ENCODE measurements around the gene CMKLR1.

The CMKLR1 gene

DNA sequence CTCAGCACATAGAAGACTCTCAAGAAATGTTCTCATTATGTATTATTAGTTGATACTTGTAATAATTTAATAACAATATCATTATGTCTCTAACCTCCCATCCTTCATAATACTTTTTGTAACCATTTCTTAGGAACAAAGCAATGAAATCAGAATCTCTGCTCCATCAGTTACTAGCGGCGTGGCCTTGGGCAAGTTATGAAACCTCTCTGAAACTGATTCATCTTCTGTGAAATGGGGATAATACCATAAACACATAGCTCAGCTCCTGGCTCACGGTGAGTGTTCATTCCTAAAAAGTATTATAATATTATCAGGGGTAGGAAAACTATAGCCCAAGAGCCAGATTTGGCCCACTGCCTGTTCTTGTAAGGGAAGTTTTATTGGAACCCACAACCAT lies 11.4 kb upstream of the CMKLR1 start:
- H4K20me1 ChIP-seq, result peaks cover 28% of the 10 kb centered on the region; the same call in 1 of the 2 replicates
- no peak overlapping the region for H3K4me3 ChIP-seq
- no peak overlapping the region for H3K9ac ChIP-seq
- no peak overlapping the region for H3K27ac ChIP-seq
- peaks cover 14% of the 10 kb centered on the region for H3K27me3 ChIP-seq
- H3K4me2 ChIP-seq, result no peak overlapping the region
- H3K36me3 ChIP-seq, result no peaks in the 10 kb centered on the region
- no peak for TF ChIP-seq Cebpa-rat (IDR thresholded peaks at IDR 0.05)
- no peaks in the 10 kb centered on the region for H3K4me1 ChIP-seq
- H3K9me3 ChIP-seq, result no peaks in the 10 kb centered on the region

DNA sequence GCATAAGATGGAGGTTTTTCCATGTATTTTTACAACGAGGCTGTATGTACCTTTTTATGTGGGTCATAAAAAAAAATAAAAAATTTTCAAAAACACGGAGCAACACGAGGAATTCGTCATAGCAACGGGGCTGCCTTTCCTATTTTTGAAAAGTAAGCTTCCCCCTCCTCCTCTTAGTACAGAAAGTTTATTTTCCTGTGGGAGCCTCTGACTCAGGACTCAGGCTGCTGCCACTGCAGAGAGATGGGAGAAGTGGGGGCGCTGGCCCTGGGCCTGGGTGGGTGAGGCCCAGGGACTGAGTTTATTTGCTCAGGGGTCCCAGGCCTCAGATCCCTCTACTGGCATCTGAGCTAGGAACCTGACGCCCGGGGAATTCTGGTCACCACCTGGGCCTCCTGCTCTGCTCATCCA lies 10.2 kb upstream of the CMKLR1 start:
- H3K4me3 ChIP-seq, result no peak overlapping the region
- no peaks in the 10 kb centered on the region for H3K9me3 ChIP-seq
- no peaks in the 10 kb centered on the region for H3K4me1 ChIP-seq
- peaks cover 8% of the 10 kb centered on the region; the same call in 1 of the 2 replicates for H3K27me3 ChIP-seq
- no peaks in the 10 kb centered on the region for H3K36me3 ChIP-seq
- no peak overlapping the region for H3K27ac ChIP-seq
- no peak overlapping the region for H3K4me2 ChIP-seq
- peaks cover 28% of the 10 kb centered on the region; the same call in 1 of the 2 replicates for H4K20me1 ChIP-seq
- no peak overlapping the region for H3K9ac ChIP-seq
- TF ChIP-seq Cebpa-rat (IDR thresholded peaks at IDR 0.05), result no peak

DNA sequence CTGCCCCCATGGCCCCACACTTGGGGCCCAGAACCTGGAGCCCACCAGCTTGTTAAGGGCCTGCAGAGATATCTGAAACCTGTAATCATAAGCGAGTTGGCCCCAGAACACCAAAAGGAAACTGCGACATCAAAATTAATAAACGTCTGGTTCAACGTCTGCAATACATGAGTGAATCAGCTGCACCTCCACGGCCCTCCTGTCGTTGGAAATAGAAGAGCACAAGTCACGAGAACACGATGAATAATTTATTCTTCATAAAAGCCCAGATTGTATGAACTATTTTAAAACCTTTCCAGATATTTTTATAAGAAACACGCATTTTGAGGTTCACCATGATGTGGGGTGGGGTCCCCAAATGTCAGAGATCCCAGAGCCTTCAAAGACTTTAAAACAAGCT lies 9.7 kb upstream of the CMKLR1 start:
- H3K36me3 ChIP-seq, result no peaks in the 10 kb centered on the region
- no peak for TF ChIP-seq Cebpa-rat (IDR thresholded peaks at IDR 0.05)
- H3K4me1 ChIP-seq, result no peaks in the 10 kb centered on the region
- H3K27ac ChIP-seq, result no peak overlapping the region
- H3K9ac ChIP-seq, result no peak overlapping the region
- H3K4me3 ChIP-seq, result no peak overlapping the region
- H3K27me3 ChIP-seq, result peaks cover 10% of the 10 kb centered on the region; the same call in 1 of the 2 replicates
- H3K9me3 ChIP-seq, result no peaks in the 10 kb centered on the region
- H4K20me1 ChIP-seq, result peaks cover 28% of the 10 kb centered on the region; the same call in 1 of the 2 replicates
- H3K4me2 ChIP-seq, result no peak overlapping the region

DNA sequence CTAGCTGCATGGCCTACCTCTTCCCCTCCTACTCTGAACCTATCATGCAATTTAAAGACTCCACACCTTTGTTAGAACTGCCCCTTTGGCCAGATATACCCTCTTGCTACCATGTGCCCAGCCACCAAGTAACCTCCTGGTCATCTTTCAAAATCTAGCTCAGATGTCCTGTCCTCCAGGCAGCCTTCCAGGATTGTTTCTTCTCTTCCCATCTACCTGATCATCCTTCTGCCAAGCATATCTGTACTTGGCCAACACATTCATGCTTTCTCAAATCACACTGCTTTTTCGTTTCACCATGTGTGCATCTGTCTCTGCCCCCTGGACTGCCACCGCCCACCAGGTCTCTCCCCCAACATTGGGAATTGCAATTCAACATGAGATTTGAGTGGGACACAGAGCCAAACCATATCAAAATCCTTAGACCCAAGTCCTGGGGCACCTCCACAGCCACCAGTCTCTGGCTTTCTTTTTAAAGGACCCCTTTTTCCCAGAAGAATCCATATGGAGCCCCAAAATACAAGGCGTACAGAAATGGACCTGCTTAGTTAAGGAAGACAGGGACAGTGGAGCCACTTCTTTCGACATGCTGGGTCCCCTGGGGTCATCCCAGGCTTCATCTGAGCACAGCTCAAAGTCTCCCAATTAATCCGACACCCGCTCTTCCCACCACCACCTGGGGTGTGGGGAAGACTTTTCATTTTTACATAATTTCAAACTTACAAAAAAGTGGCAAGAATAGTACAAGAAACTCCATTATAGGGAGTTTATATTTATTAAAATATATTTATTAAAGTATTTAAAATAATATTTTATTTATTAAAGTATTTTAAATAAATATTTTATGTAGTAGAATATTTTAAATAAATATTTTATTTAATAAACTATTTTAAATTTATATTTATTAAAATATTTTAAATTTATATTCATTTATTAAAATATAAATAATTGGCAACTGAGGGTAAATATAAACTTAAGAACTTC lies 7.9 kb upstream of the CMKLR1 start:
- no peak for TF ChIP-seq Cebpa-rat (IDR thresholded peaks at IDR 0.05)
- H3K9me3 ChIP-seq, result no peaks in the 10 kb centered on the region
- peaks cover 27% of the 10 kb centered on the region for H3K27me3 ChIP-seq
- no peak overlapping the region for H3K4me3 ChIP-seq
- no peak overlapping the region for H3K4me2 ChIP-seq
- no peaks in the 10 kb centered on the region for H3K36me3 ChIP-seq
- no peak overlapping the region for H3K9ac ChIP-seq
- H3K4me1 ChIP-seq, result no peaks in the 10 kb centered on the region
- H3K27ac ChIP-seq, result no peak overlapping the region
- peaks cover 28% of the 10 kb centered on the region; the same call in 1 of the 2 replicates for H4K20me1 ChIP-seq

DNA sequence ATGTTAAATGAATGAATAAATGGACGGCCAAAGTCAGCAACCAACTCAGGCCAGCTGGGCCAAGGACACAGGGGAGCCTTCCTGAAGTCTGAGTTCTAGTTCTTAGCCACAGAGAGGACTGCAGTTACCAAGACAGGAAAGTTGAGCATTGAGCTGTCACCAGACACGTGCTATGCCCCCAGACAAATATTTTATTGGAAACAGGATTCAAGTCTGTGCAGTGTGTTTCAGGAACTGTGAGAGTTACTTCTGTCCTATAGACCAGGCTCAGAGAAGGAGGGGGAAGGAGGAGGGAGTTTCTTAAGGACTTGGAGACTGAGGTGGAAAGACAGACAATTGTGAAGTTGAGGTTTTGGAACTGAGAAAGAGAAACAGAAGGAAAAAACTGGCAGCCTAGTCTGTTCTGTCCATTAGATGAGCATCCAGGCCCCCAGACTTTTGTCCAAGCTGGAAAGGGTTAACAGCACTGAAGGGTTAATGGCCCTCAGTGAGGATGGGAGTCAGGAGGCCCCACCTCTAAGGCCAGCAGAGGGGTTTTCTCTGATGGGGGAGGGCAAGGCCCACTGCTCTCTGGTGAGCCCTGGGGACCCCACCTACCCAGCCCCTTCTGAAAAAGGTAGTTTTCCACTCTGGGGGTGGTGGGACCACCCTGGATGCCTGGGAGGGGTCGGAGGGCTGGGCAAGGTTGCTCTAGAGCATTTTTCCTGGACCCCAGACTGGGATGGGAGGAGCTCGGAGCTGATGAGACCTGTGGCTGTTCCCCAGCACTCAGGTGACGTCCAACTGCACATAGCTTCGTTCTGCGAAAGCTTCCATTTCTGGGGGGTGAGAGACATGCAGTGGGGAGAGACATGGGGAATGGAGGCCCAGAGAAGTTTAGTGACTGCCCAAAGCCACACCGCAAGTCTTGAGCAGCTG lies 6.9 kb upstream of the CMKLR1 start:
- peaks cover 27% of the 10 kb centered on the region for H3K27me3 ChIP-seq
- H3K36me3 ChIP-seq, result no peaks in the 10 kb centered on the region
- no peaks in the 10 kb centered on the region for H3K9me3 ChIP-seq
- peaks cover 25% of the 10 kb centered on the region; the same call in 1 of the 2 replicates for H4K20me1 ChIP-seq
- H3K27ac ChIP-seq, result no peak overlapping the region
- no peak overlapping the region for H3K4me3 ChIP-seq
- no peak overlapping the region for H3K4me2 ChIP-seq
- no peak for TF ChIP-seq Cebpa-rat (IDR thresholded peaks at IDR 0.05)
- peaks cover 5% of the 10 kb centered on the region; the same call in 1 of the 2 replicates for H3K4me1 ChIP-seq
- H3K9ac ChIP-seq, result no peak overlapping the region

DNA sequence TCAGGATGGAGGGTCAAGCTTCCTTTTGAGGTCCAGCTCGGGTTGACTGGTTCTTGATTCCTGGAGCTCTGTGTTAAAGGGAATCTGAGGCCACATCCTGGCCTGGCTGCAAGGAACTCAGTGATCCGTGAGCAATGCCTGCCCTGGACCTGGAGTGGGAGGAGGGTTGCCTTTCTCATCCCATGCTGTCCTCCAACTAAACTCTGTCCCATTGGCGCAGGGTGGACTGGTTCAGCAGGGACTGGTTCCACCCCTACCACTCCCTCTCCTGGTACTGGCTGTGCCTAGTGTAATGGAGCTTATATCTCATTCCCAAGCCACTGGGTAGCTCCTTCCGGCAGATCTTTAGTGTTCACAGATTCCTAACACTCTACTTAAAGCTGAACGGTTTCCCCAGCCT lies 3.9 kb upstream of the CMKLR1 start:
- Histone ChIP-seq H3K4me1 (peaks cover 11% of the 10 kb centered on the region; the same call in 1 of the 2 replicates), H4K20me1 (peaks cover 41% of the 10 kb centered on the region; the same call in 1 of the 2 replicates), H3K36me3 (no peaks in the 10 kb centered on the region), H3K4me2 (no peak overlapping the region), H3K27me3 (peaks cover 56% of the 10 kb centered on the region), H3K4me3 (no peak overlapping the region), H3K27ac (no peak overlapping the region), H3K9me3 (no peaks in the 10 kb centered on the region), H3K9ac (no peak overlapping the region)
- TF ChIP-seq Cebpa-rat (IDR thresholded peaks at IDR 0.05), result no peak

DNA sequence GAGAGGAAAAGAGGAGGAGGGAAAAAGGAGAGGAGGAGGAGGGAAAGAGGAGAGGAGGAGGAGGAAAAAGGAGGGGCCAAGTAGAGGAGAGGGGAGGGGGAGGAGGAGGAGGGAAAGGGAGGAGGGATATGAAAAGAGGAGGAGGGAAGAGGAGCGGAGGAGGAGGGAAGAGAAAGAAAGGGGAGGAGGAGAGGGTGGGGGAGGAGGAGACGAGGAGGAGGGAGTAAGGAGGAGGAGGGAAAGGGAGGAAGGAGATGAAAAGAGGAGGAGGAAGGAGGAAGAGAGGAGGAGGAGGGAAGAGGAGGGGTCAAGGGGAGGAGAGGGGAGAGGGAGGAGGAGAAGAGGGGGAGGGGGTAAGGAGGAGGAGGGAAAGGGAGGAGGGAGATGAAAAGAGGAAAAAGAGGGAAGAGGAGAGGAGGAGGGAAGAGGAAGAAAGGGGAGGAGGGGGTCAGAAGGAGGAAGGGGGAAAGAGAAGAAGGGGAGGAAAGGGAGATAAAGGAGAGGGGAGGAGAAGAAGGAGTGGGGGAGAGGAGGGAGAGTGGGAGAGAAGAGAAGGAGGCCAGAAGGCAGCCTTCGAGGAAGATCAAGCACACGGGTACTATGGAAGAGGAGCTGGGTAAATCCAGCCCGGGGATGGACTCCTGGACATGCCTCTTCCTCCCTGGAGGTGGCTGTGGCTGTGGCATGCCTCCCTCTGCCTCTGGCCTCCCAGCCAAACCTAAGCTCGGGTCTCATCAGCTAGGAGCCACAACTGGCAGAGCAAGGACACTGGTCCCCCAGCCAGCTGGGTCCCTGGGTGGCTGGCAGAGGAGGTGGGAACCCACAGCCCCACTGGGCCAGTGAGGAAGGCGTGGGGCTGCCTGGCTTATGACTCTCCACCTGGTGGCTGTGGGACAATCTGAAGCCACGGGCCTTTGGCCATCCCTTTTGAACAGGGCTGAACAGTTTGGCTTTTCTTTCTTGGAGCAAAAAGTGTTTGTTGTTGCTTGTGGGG lies 3.0 kb upstream of the CMKLR1 start:
- no peaks in the 10 kb centered on the region for H3K36me3 ChIP-seq
- no peak overlapping the region for H3K4me3 ChIP-seq
- peaks cover 50% of the 10 kb centered on the region; the same call in 1 of the 2 replicates for H4K20me1 ChIP-seq
- H3K27me3 ChIP-seq, result peaks cover 64% of the 10 kb centered on the region
- H3K9ac ChIP-seq, result no peak overlapping the region
- no peak overlapping the region for H3K27ac ChIP-seq
- no peak overlapping the region for H3K4me2 ChIP-seq
- H3K9me3 ChIP-seq, result no peaks in the 10 kb centered on the region
- H3K4me1 ChIP-seq, result peaks cover 11% of the 10 kb centered on the region; the same call in 1 of the 2 replicates
- no peak for TF ChIP-seq Cebpa-rat (IDR thresholded peaks at IDR 0.05)

DNA sequence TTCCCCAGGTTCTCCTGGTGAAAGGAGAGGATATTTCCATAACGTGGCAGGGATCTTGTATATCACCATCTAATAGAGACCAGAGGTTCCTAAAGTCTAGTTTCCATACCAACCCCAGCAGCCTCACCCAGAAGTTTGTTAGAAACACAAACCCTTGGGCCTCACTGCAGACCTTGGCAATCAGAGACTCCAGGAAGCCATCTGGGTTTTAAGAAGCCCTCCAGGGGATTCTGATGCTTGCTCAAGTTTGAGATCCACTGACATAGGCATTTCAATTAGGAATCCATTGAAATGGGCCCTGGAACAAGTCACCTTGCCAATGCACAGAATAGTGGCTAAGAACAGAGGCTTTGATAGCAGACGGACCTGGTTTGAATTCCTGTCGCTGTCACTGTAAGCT lies 2.2 kb upstream of the CMKLR1 start:
- Histone ChIP-seq H3K4me3 (no peak overlapping the region), H3K4me1 (peaks cover 11% of the 10 kb centered on the region; the same call in 1 of the 2 replicates), H3K9ac (no peak overlapping the region), H3K27me3 (peaks cover 64% of the 10 kb centered on the region), H3K36me3 (no peaks in the 10 kb centered on the region), H3K9me3 (no peaks in the 10 kb centered on the region), H4K20me1 (peaks cover 45% of the 10 kb centered on the region; the same call in 1 of the 2 replicates), H3K27ac (no peak overlapping the region), H3K4me2 (no peak overlapping the region)
- no peak for TF ChIP-seq Cebpa-rat (IDR thresholded peaks at IDR 0.05)
